Ascending aorta (tissue), 2 donors: ENCODE results near the gene LTB4R. TPM values are rescaled to one million over a fixed set of nuclear protein-coding genes. Genes with fewer than 3 reads are reported as not detected.

Experiments used
- DNase-seq, 2 donors: peaks; one replicate each; pipeline ENCODE4 v3.0.0-alpha.2; 2019; ENCODE audit warnings: low spot score in 2 of 2
- H3K27ac ChIP-seq, 2 donors: fragments of 200-600 bp; sonication (generic); one replicate each; pipeline ENCODE4 v1.5.1; 2016 to 2017; ENCODE audit warnings: mild to moderate bottlenecking in 1 of 2
- H3K27me3 ChIP-seq: fragments of 200-600 bp; sonication (generic); one replicate; pipeline ENCODE4 v1.5.1; 2017
- H3K36me3 ChIP-seq, 2 donors: fragments of 200-600 bp; sonication (generic); one replicate each; pipeline ENCODE4 v1.5.1; 2016
- H3K4me1 ChIP-seq, 2 donors: fragments of 200-600 bp; sonication (generic); one replicate each; pipeline ENCODE4 v1.5.1; 2016 to 2017; ENCODE audit warnings: mild to moderate bottlenecking in 1 of 2
- H3K4me3 ChIP-seq, 2 donors: fragments of 200-600 bp; sonication (generic); one replicate each; pipeline ENCODE4 v1.5.1; 2016 to 2017; ENCODE audit warnings: mild to moderate bottlenecking in 1 of 2
- H3K9me3 ChIP-seq, 2 donors: fragments of 200-600 bp; sonication (generic); one replicate each; pipeline ENCODE4 v1.5.1; 2016
- intact Hi-C: fragments of 100-400 bp; cut with DNase I; formaldehyde crosslinking; loops from one replicate; pipeline ENCODE4 v1.15.1; 2023
- total RNA-seq: library from RNA; depleted of rRNA; stranded (reverse); fragments of >200 nt; gene quantifications from one replicate; pipeline ENCODE4 v1.1.0, GENCODE V29; 2016
- TF ChIP-seq, protein P1 (sequence below), 3 experiments: fragments of 200-600 bp in 2 of 3; fragments of 450-650 bp in 1 of 3; sonication (generic) in 2 of 3; IDR thresholded peaks; one replicate each; pipeline ENCODE4 v1.5.1; 2016 to 2019; ENCODE audit warnings: antibody characterized with exemption in 3 of 3, mild to moderate bottlenecking in 1 of 3, moderate library complexity in 1 of 3

The LTB4R gene
- total RNA-seq, 1 donor from 2014 or later: 3.6 TPM

GRCh38 chr14:24364841-24365240, 53.5 kb downstream of the LTB4R start:
- TF ChIP-seq, protein P1, sequence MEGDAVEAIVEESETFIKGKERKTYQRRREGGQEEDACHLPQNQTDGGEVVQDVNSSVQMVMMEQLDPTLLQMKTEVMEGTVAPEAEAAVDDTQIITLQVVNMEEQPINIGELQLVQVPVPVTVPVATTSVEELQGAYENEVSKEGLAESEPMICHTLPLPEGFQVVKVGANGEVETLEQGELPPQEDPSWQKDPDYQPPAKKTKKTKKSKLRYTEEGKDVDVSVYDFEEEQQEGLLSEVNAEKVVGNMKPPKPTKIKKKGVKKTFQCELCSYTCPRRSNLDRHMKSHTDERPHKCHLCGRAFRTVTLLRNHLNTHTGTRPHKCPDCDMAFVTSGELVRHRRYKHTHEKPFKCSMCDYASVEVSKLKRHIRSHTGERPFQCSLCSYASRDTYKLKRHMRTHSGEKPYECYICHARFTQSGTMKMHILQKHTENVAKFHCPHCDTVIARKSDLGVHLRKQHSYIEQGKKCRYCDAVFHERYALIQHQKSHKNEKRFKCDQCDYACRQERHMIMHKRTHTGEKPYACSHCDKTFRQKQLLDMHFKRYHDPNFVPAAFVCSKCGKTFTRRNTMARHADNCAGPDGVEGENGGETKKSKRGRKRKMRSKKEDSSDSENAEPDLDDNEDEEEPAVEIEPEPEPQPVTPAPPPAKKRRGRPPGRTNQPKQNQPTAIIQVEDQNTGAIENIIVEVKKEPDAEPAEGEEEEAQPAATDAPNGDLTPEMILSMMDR (IDR thresholded peaks at IDR 0.05): no peak
- no peaks in the 10 kb centered on the region for H3K9me3 ChIP-seq
- H3K36me3 ChIP-seq: no peaks in the 10 kb centered on the region
- H3K27ac ChIP-seq: peak overlapping the region; percentile 96 to 99
- no peak for DNase-seq
- H3K27me3 ChIP-seq: no peaks in the 10 kb centered on the region
- intact Hi-C loops: loop anchor here (5.0 to 10.0 kb wide), 4 partner anchors 250 to 1493 kb away; partner anchors contain the start of genes AP1G2, DCAF11, LRP10 and NRL
- H3K4me1 ChIP-seq: peaks cover 6 to 18% of the 10 kb centered on the region in 2 donors
- peak overlapping the region in 1 of 2 donors; percentile 78 for H3K4me3 ChIP-seq

- peak; percentile 50 to 90 for DNase-seq
- TF ChIP-seq, protein P1 (IDR thresholded peaks at IDR 0.05): peak; percentile 92
- Histone ChIP-seq H3K27ac (peak overlapping the region; percentile 96 to 99), H3K4me1 (peaks cover 6 to 18% of the 10 kb centered on the region in 2 donors), H3K36me3 (no peaks in the 10 kb centered on the region), H3K27me3 (no peaks in the 10 kb centered on the region), H3K4me3 (peak overlapping the region; percentile 67 to 78), H3K9me3 (no peaks in the 10 kb centered on the region)
- intact Hi-C loops: loop anchor here (1.0 to 10.0 kb wide), 10 partner anchors 33 to 1494 kb away; partner anchors contain the start of genes AP1G2, DCAF11, LRP10 and NRL
Measured at GRCh38 chr14:24365600-24366412, 54.5 kb downstream of the LTB4R start.

GRCh38 chr14:24366413-24366720, 55.1 kb downstream of the LTB4R start:
- no peak for DNase-seq
- Histone ChIP-seq H3K4me1 (peaks cover 6 to 18% of the 10 kb centered on the region in 2 donors), H3K9me3 (no peaks in the 10 kb centered on the region), H3K4me3 (peak overlapping the region; percentile 67 to 78), H3K27me3 (no peaks in the 10 kb centered on the region), H3K27ac (peak overlapping the region; percentile 96 to 99), H3K36me3 (no peaks in the 10 kb centered on the region)
- intact Hi-C loops: loop anchor here (1.0 to 10.0 kb wide), 10 partner anchors 32 to 1494 kb away; partner anchors contain the start of genes AP1G2, DCAF11, LRP10 and NRL
- TF ChIP-seq, protein P1 (IDR thresholded peaks at IDR 0.05): no peak

GRCh38 chr14:24366721-24367513, 55.6 kb downstream of the LTB4R start:
- Histone ChIP-seq H3K4me1 (peaks cover 6 to 18% of the 10 kb centered on the region in 2 donors), H3K27ac (peak overlapping the region; percentile 96 to 99), H3K9me3 (no peaks in the 10 kb centered on the region), H3K27me3 (no peaks in the 10 kb centered on the region), H3K4me3 (peak overlapping the region; percentile 67 to 78), H3K36me3 (peaks cover 0 to under 1% of the 10 kb centered on the region in 2 donors)
- TF ChIP-seq, protein P1 (IDR thresholded peaks at IDR 0.05): no peak
- intact Hi-C loops: loop anchor here (1.0 to 10.0 kb wide), 10 partner anchors 32 to 1495 kb away; partner anchors contain the start of genes AP1G2, DCAF11, LRP10 and NRL
- DNase-seq: peak; percentile 65 to 96

Other genes with a start within 250 kb of the LTB4R start
- gene CPNE6, start 239.9 kb upstream of the LTB4R start, total RNA-seq: not detected
- 26.1 TPM for gene PCK2, start 217.2 kb upstream of the LTB4R start, total RNA-seq
- gene DCAF11, start 196.7 kb upstream of the LTB4R start, total RNA-seq: 52.3 TPM
- not detected for gene NRL, start 196.6 kb upstream of the LTB4R start, total RNA-seq
- not detected for gene FITM1, start 180.8 kb upstream of the LTB4R start, total RNA-seq
- 55.5 TPM for gene PSME1, start 175.3 kb upstream of the LTB4R start, total RNA-seq
- 3.4 TPM for gene EMC9, start 169.9 kb upstream of the LTB4R start, total RNA-seq
- gene PSME2, start 164.9 kb upstream of the LTB4R start, total RNA-seq: 100 TPM
- 182 TPM for gene RNF31, start 164.0 kb upstream of the LTB4R start, total RNA-seq
- gene IRF9, start 150.2 kb upstream of the LTB4R start, total RNA-seq: 24.7 TPM
- 9.6 TPM for gene REC8, start 139.4 kb upstream of the LTB4R start, total RNA-seq
- 140 TPM for gene IPO4, start 122.7 kb upstream of the LTB4R start, total RNA-seq
- 86.5 TPM for gene TM9SF1, start 116.1 kb upstream of the LTB4R start, total RNA-seq
- gene TSSK4, start 105.8 kb upstream of the LTB4R start, total RNA-seq: not detected
- gene CHMP4A, start 98.0 kb upstream of the LTB4R start, total RNA-seq: 27.0 TPM
- gene MDP1, start 95.4 kb upstream of the LTB4R start, total RNA-seq: 58.8 TPM
- 72.8 TPM for gene NEDD8, start 79.1 kb upstream of the LTB4R start, total RNA-seq
- 37.5 TPM for gene GMPR2, start 78.6 kb upstream of the LTB4R start, total RNA-seq
- 70.0 TPM for gene TINF2, start 68.9 kb upstream of the LTB4R start, total RNA-seq
- gene TGM1, start 48.3 kb upstream of the LTB4R start, total RNA-seq: 1.7 TPM
- gene RABGGTA, start 39.9 kb upstream of the LTB4R start, total RNA-seq: 54.9 TPM
- gene DHRS1, start 11.7 kb upstream of the LTB4R start, total RNA-seq: 100 TPM
- 33.5 TPM for gene NOP9, start 11.7 kb upstream of the LTB4R start, total RNA-seq
- gene CIDEB, start 3.5 kb upstream of the LTB4R start, total RNA-seq: 72.8 TPM
- 3.0 TPM for gene LTB4R2, start 1.4 kb upstream of the LTB4R start, total RNA-seq
- 143 TPM for gene ADCY4, start 23.6 kb downstream of the LTB4R start, total RNA-seq
- gene RIPK3, start 28.5 kb downstream of the LTB4R start, total RNA-seq: 2.3 TPM
- gene NFATC4, start 56.7 kb downstream of the LTB4R start, total RNA-seq: 58.9 TPM
- 23.1 TPM for gene NYNRIN, start 87.5 kb downstream of the LTB4R start, total RNA-seq
- 2.2 TPM for gene CBLN3, start 118.2 kb downstream of the LTB4R start, total RNA-seq
- 70.4 TPM for gene KHNYN, start 118.5 kb downstream of the LTB4R start, total RNA-seq
- gene SDR39U1, start 131.3 kb downstream of the LTB4R start, total RNA-seq: 98.3 TPM
- not detected for gene CMA1, start 196.8 kb downstream of the LTB4R start, total RNA-seq